ENCODE results near the gene TEX22.

Gene TEX22

DNA sequence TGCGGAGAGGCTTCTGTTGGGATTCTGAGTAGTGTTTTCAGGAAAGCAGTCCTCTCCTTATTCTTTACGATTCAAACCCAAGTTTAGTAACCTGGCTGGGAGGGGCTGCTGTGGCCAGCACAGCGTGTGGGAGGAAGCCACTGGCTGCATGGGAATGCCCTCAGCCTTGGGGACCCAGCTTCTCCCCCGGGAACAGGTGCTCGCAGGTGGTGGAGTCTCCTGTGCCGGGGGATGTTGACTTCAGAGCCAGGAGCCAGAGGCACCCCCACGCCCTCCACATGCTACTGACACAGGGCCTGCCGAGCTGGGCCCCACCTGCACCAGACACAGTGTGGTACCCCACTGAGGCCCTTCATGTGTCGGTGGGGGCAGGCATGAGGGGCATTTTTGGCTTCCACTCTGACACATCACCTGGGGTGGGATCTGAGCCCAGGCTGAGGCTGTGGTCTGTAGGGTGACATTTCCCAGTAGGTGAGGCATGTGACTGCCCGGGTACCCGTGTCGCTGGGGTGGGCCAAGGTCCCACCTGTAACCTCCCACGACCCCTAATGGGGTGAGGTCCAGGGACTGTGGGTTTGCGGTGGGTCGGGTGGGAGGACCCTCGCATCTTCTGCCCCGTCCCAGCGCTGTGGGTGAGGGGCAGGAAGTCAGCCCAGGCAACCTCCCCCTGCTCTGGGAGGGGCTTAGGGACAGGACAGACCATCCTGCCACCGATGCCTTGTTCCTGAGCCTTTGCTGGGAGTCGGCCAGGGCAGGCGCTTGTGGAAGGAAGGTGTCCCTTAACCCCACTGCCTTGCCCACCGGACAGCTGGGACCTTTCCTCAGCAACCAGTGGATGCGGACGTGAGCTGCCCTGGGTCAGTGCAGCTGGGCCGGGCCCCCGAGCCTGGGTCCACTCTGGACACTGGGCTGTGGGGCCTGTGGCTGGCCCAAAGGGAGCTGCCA, 47.8 kb downstream of the TEX22 start:
- TF ChIP-seq, protein P1, sequence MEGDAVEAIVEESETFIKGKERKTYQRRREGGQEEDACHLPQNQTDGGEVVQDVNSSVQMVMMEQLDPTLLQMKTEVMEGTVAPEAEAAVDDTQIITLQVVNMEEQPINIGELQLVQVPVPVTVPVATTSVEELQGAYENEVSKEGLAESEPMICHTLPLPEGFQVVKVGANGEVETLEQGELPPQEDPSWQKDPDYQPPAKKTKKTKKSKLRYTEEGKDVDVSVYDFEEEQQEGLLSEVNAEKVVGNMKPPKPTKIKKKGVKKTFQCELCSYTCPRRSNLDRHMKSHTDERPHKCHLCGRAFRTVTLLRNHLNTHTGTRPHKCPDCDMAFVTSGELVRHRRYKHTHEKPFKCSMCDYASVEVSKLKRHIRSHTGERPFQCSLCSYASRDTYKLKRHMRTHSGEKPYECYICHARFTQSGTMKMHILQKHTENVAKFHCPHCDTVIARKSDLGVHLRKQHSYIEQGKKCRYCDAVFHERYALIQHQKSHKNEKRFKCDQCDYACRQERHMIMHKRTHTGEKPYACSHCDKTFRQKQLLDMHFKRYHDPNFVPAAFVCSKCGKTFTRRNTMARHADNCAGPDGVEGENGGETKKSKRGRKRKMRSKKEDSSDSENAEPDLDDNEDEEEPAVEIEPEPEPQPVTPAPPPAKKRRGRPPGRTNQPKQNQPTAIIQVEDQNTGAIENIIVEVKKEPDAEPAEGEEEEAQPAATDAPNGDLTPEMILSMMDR (IDR thresholded peaks at IDR 0.05) = no peak

DNA sequence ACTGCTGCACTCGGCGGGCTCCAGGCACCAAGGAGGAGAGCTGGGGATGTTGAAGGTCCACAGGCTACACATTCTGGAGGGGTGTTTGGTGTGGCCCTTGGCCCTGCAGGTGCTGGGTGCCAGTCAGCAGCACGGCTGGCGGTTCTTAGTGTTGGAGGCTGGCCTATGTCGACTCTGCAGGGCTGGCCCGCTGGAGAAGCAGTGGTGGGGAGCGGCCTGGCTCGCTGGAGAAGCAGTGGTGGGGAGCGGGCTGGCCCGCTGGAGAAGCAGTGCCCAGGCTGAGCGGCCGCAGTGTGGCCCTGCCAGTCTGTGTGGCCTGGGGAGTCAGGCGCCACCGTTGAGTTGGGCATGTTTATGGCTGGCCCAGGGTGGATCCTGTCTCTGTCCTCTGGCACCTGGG, 48.6 kb downstream of the TEX22 start:
- TF ChIP-seq, protein P1 (IDR thresholded peaks at IDR 0.05) = no peak

DNA sequence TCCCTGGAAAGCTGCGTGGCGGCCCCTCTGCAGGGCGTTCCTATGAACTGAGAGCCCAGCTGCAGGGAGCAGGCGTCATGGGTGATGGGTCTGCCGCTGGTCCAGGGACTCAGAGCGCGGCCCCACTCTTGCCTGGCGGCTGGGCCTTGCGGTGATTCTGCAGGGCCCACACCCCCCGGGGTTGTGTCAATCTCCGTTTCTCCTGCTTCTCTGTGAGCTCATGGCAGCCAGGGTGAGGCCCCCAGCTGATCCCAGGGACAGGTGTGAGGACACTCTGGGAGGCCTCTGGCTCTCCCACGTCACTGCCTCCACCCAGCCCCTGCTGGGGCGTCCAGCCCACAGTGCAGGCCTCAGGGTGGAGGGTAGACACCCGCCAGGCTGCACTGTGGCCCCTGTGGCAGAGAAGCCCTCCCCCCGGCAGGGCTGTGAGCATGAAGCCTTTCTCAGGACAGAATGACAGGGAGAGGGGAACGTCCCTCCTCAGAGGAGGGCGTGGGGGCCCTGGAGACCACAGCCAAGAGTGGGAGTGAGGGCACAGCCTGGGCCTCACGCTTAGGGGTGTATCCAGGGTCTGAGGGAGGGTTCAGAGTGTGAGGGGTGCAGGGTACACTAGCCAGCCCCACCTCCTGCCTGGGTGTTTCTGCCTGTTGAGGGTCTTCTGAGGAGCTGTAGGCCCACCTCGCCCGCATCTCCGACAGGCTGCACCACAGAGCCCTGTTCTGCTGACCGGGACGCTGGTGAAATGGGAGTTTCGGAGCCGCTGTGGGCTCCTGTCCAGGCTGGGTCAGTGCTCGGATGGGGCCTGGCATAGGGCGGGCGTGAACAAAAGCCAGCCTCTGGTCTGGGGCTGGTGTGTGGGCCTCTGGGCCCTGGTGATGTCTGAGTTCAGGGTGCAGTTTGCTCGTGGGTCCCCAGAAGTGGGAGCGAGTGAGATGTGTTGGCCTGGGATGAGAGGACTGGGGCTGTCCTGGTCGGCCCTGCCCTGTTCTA, 49.6 kb downstream of the TEX22 start:
- TF ChIP-seq, protein P1 (IDR thresholded peaks at IDR 0.05) = no peak

DNA sequence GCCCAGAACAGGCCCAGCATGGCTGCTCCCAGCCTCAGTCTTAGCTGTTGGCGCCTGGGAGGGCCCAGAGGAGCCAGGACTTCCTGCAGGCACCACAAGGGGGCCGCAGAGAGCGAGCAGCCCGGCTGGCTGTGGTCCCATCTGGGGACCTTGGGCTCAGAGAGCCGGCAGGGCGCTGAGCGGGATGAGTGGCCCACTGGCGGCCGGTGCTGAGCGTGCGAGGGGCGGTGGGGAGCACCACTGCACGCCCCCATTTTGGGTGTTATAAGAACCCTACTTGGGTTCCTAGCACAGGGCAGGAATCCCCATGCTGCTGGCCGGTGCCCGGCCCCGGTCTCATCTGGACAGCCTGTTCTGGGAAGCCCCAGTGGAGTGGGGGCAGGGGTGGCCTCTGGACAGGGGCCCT, 50.4 kb downstream of the TEX22 start:
- TF ChIP-seq, protein P1 (IDR thresholded peaks at IDR 0.05) = peak; percentile 78

DNA sequence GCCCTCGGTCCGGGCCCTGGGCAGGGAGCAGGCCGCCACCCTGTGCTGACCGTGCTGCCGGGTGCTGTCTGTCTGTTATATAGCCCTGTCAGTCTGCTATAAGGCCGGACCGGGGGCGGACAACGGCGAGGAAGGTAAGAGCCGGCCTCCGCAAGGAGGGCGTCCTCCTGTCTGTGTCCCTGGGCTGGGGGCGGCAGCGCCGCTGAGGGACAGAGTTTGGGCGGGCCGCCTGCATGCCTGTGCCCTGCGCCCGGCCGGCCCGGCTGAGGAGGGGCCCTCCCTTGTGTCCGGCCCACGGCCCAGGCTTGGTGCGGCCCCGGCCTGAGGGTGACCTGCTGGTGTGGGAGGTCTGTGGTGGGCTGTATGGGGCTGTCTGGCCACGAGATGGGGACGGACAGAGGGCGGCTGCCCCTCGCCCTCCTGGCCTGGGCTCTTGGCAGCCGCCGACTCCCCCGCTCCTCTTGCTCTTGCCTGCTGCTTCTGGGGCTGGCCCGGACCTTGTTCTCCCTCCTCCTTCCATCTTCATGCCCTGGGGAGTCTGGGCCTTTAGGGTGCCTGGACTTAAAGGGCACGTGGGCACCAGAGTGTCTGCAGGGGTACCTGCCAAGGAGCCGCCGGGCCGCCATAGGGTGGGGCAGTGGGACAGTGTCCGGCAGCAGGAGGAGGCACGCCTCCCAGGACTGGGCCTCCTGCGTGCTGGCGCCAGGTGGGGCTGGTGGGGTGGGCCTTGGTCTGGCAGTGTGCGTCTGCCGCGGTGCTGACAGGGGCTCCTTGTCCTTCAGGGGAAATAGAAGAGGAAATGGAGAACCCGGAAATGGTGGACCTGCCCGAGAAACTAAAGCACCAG, 51.2 kb downstream of the TEX22 start:
- TF ChIP-seq, protein P1 (IDR thresholded peaks at IDR 0.05) = no peak

DNA sequence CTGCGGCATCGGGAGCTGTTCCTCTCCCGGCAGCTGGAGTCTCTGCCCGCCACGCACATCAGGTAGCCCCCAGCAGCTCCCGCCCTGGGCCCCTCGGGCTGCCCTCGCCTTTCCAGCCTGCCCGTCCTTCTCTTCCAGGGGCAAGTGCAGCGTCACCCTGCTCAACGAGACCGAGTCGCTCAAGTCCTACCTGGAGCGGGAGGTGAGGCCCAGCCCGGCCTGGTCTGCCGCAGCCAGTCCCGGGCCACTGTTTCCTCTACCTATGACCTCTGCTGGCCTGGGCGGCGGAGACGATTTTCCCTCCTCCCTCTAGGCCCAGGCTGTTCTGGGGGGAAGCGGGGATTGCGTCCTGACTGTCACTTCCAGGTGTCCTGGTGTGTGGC, 51.8 kb downstream of the TEX22 start:
- TF ChIP-seq, protein P1 (IDR thresholded peaks at IDR 0.05) = no peak
